ENCODE data around the gene TRIM13. TPM values are rescaled to one million over a fixed set of nuclear protein-coding genes. Genes with fewer than 3 reads are reported as not detected.
"Not testable (repeated sequence)": the region's sequence is repeated elsewhere in the genome, so short reads cannot be mapped to it uniquely, and the experiment has no call there.

Gene TRIM13
- total RNA-seq, 3 donors from 2014 or later (not counting 1 experiment from before 2014, with no cell fraction given) = 18.9 to 22.1 (median 20.6) TPM

GRCh38 chr13:49977992-49978391 lies 18.9 kb upstream of the TRIM13 start:
- Mint-ChIP-seq H3K27me3 (ENCODE audit: low read depth in 2 of 2) (no peaks in the 10 kb centered on the region), H3K9me3 (no peaks in the 10 kb centered on the region), H3K4me1 (no peaks in the 10 kb centered on the region), H3K4me3 (no peak overlapping the region), H3K27ac (no peak overlapping the region), H3K36me3 (no peaks in the 10 kb centered on the region)
- Histone ChIP-seq H3K4me1 (ENCODE audit: control insufficient read depth, insufficient read depth, low read length) (no peaks in the 10 kb centered on the region), H3K36me3 (ENCODE audit: control insufficient read depth, insufficient read depth, low read length) (no peaks in the 10 kb centered on the region), H3K9me3 (ENCODE audit: control insufficient read depth, insufficient read depth, low read length) (no peaks in the 10 kb centered on the region), H3K4me3 (ENCODE audit: low read length) (no peak overlapping the region), H3K27me3 (ENCODE audit: control insufficient read depth, insufficient read depth, low read length) (no peaks in the 10 kb centered on the region), H3K27ac (ENCODE audit: low read length) (no peak overlapping the region)
- no peak for DNase-seq
- ATAC-seq = no peak
- intact Hi-C loops (cut with micrococcal nuclease) = no loop called here
- WGBS (ENCODE audit: insufficient coverage) = 87% methylated on average over 3 of the region's 3 CpGs
- TF ChIP-seq, protein P1, sequence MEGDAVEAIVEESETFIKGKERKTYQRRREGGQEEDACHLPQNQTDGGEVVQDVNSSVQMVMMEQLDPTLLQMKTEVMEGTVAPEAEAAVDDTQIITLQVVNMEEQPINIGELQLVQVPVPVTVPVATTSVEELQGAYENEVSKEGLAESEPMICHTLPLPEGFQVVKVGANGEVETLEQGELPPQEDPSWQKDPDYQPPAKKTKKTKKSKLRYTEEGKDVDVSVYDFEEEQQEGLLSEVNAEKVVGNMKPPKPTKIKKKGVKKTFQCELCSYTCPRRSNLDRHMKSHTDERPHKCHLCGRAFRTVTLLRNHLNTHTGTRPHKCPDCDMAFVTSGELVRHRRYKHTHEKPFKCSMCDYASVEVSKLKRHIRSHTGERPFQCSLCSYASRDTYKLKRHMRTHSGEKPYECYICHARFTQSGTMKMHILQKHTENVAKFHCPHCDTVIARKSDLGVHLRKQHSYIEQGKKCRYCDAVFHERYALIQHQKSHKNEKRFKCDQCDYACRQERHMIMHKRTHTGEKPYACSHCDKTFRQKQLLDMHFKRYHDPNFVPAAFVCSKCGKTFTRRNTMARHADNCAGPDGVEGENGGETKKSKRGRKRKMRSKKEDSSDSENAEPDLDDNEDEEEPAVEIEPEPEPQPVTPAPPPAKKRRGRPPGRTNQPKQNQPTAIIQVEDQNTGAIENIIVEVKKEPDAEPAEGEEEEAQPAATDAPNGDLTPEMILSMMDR (IDR thresholded peaks at IDR 0.05) = no peak

DNA sequence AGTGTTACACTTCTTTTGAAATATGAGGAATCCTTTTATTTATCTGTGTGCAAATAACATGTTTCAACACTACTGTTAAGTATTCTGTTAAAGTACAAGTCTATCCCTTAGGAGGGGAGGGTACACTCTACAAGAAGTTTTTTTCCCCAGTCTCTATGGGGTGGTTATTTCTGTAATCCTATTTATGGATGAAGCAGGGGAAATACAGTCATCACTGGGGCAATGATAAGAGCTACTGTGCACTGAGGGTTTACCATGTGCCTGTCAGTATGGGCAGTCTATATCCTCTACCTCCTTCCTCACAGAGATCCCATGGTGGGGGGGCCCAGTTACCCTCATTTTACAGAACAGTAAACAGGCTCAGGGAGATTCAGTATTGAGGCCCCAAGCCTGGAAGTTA lies 16.6 kb upstream of the TRIM13 start:
- Histone ChIP-seq H3K36me3 (ENCODE audit: control insufficient read depth, insufficient read depth, low read length) (no peaks in the 10 kb centered on the region), H3K27ac (ENCODE audit: low read length) (no peak overlapping the region), H3K27me3 (ENCODE audit: control insufficient read depth, insufficient read depth, low read length) (no peaks in the 10 kb centered on the region), H3K4me1 (ENCODE audit: control insufficient read depth, insufficient read depth, low read length) (no peaks in the 10 kb centered on the region), H3K4me3 (ENCODE audit: low read length) (no peak overlapping the region), H3K9me3 (ENCODE audit: control insufficient read depth, insufficient read depth, low read length) (no peaks in the 10 kb centered on the region)
- Mint-ChIP-seq H3K9me3 (no peaks in the 10 kb centered on the region), H3K4me3 (no peak overlapping the region), H3K27ac (no peak overlapping the region), H3K27me3 (ENCODE audit: low read depth in 2 of 2) (no peaks in the 10 kb centered on the region), H3K4me1 (no peaks in the 10 kb centered on the region), H3K36me3 (no peaks in the 10 kb centered on the region)
- no peak for DNase-seq
- ATAC-seq = no peak
- TF ChIP-seq, protein P1 (IDR thresholded peaks at IDR 0.05) = no peak
- intact Hi-C loops (cut with micrococcal nuclease) = no loop called here

- H3K36me3 ChIP-seq (ENCODE audit: control insufficient read depth, insufficient read depth, low read length) = no peaks in the 10 kb centered on the region
- ATAC-seq (no peak), DNase-seq (no peak)
- H3K9me3 ChIP-seq (ENCODE audit: control insufficient read depth, insufficient read depth, low read length) = no peaks in the 10 kb centered on the region
- no peak overlapping the region for H3K4me3 ChIP-seq (ENCODE audit: low read length)
- H3K4me1 ChIP-seq (ENCODE audit: control insufficient read depth, insufficient read depth, low read length) = no peaks in the 10 kb centered on the region
- H3K4me1 Mint-ChIP-seq = no peaks in the 10 kb centered on the region
- 100% methylated on average over 1 of the region's 2 CpGs for WGBS (ENCODE audit: insufficient coverage)
- H3K27me3 Mint-ChIP-seq (ENCODE audit: low read depth in 2 of 2) = no peaks in the 10 kb centered on the region
- H3K36me3 Mint-ChIP-seq = no peaks in the 10 kb centered on the region
- no peak overlapping the region for H3K27ac Mint-ChIP-seq
- no peaks in the 10 kb centered on the region for H3K27me3 ChIP-seq (ENCODE audit: control insufficient read depth, insufficient read depth, low read length)
- H3K27ac ChIP-seq (ENCODE audit: low read length) = no peak overlapping the region
- TF ChIP-seq, protein P1 (IDR thresholded peaks at IDR 0.05) = no peak
- intact Hi-C loops (cut with micrococcal nuclease) = no loop called here
- no peaks in the 10 kb centered on the region for H3K9me3 Mint-ChIP-seq
- H3K4me3 Mint-ChIP-seq = no peak overlapping the region
Observed at GRCh38 chr13:49985129-49985528, 11.7 kb upstream of the TRIM13 start.

GRCh38 chr13:49986471-49986870 lies 10.4 kb upstream of the TRIM13 start:
- H3K36me3 ChIP-seq (ENCODE audit: control insufficient read depth, insufficient read depth, low read length) = no peaks in the 10 kb centered on the region
- H3K27ac ChIP-seq (ENCODE audit: low read length) = no peak overlapping the region
- DNase-seq (no peak), ATAC-seq (no peak)
- TF ChIP-seq, protein P1 (IDR thresholded peaks at IDR 0.05) = no peak
- H3K4me3 ChIP-seq (ENCODE audit: low read length) = no peak overlapping the region
- no peaks in the 10 kb centered on the region for H3K27me3 ChIP-seq (ENCODE audit: control insufficient read depth, insufficient read depth, low read length)
- Mint-ChIP-seq H3K27ac (no peak overlapping the region), H3K9me3 (no peaks in the 10 kb centered on the region), H3K4me3 (no peak overlapping the region), H3K27me3 (ENCODE audit: low read depth in 2 of 2) (no peaks in the 10 kb centered on the region), H3K36me3 (no peaks in the 10 kb centered on the region), H3K4me1 (no peaks in the 10 kb centered on the region)
- intact Hi-C loops (cut with micrococcal nuclease) = no loop called here
- 98% methylated on average over 6 of the region's 7 CpGs for WGBS (ENCODE audit: insufficient coverage)
- H3K4me1 ChIP-seq (ENCODE audit: control insufficient read depth, insufficient read depth, low read length) = no peaks in the 10 kb centered on the region
- no peaks in the 10 kb centered on the region for H3K9me3 ChIP-seq (ENCODE audit: control insufficient read depth, insufficient read depth, low read length)

DNA sequence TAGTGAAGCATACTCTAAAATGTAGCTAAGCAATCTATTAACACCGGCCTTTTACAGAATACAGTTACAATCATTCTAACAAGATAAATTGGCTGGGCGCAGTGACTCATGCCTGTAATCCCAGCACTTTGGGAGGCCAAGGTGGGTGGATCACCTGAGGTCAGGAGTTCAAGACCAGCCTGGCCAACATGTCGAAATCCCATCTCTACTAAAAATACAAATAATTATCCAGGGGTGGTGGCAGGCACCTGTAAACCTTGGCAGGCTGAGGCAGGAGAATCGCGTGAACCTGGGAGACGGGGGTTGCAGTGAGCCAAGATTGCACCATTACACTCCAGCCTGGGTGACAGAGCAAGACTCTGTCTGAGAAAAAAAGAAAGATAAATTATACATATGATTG lies 6.2 kb upstream of the TRIM13 start:
- H3K27me3 ChIP-seq (ENCODE audit: control insufficient read depth, insufficient read depth, low read length); H3K9me3 ChIP-seq (ENCODE audit: control insufficient read depth, insufficient read depth, low read length); ATAC-seq; DNase-seq; H3K27ac ChIP-seq (ENCODE audit: low read length); H3K4me3 Mint-ChIP-seq; H3K36me3 Mint-ChIP-seq; intact Hi-C loops (cut with micrococcal nuclease); H3K27me3 Mint-ChIP-seq (ENCODE audit: low read depth in 2 of 2); H3K4me3 ChIP-seq (ENCODE audit: low read length); H3K27ac Mint-ChIP-seq; H3K9me3 Mint-ChIP-seq; H3K4me1 ChIP-seq (ENCODE audit: control insufficient read depth, insufficient read depth, low read length); H3K4me1 Mint-ChIP-seq; H3K36me3 ChIP-seq (ENCODE audit: control insufficient read depth, insufficient read depth, low read length): not testable (repeated sequence)
- WGBS (ENCODE audit: insufficient coverage) = 93% methylated on average over 6 of the region's 6 CpGs
